Natural killer cell (primary cell): ENCODE data around the gene TIGAR. TPM values are rescaled to one million over a fixed set of nuclear protein-coding genes. Genes with fewer than 3 reads are reported as not detected.

Experiments
- ATAC-seq, 3 donors: fragments of 150-1000 bp in 2 of 3; fragments of 200-7000 bp in 1 of 3; cut with Tn5 transposase; 1 replicate in 1 of 3; 2 replicates in 2 of 3; pipeline ENCODE4 v1.10.0; 2021; ENCODE audit warnings: mild to moderate bottlenecking in 2 of 3, moderate library complexity in 2 of 3
- DNase-seq, 2 donors: peaks; one replicate each; pipeline versions ENCODE4 v3.0.0 to v3.0.0-alpha.2; 2013 to 2021; ENCODE audit warnings: mixed read lengths in 1 of 2
- H3K27ac ChIP-seq: one replicate; pipeline ENCODE4 v1.5.1; 2013; ENCODE audit warnings: mild to moderate bottlenecking, low read length
- H3K27me3 ChIP-seq: one replicate; pipeline ENCODE4 v1.6.1; 2013; ENCODE audit warnings: low read length; ENCODE audit not compliant: control insufficient read depth, insufficient read depth
- H3K36me3 ChIP-seq: one replicate; pipeline ENCODE4 v1.6.1; 2013; ENCODE audit warnings: low read length; ENCODE audit not compliant: control insufficient read depth, insufficient read depth
- H3K4me1 ChIP-seq: one replicate; pipeline ENCODE4 v1.6.1; 2013; ENCODE audit warnings: low read length; ENCODE audit not compliant: control insufficient read depth, insufficient read depth
- H3K4me3 ChIP-seq: one replicate; pipeline ENCODE4 v1.5.1; 2013; ENCODE audit warnings: low read length
- H3K9me3 ChIP-seq: one replicate; pipeline ENCODE4 v1.6.1; 2013; ENCODE audit warnings: low read length; ENCODE audit not compliant: control insufficient read depth, insufficient read depth
- H3K27ac Mint-ChIP-seq, 2 donors: one replicate each; pipeline ENCODE4 v1.8.0; 2022; ENCODE audit warnings: mild to moderate bottlenecking in 2 of 2, mixed read lengths in 2 of 2, moderate library complexity in 1 of 2
- H3K27me3 Mint-ChIP-seq, 2 donors: one replicate each; pipeline ENCODE4 v1.8.0; 2022; ENCODE audit warnings: low read depth in 2 of 2, mixed read lengths in 2 of 2
- H3K36me3 Mint-ChIP-seq: one replicate; pipeline ENCODE4 v1.8.0; 2022; ENCODE audit warnings: mixed read lengths
- H3K4me1 Mint-ChIP-seq, 2 donors: one replicate each; pipeline ENCODE4 v1.8.0; 2022; ENCODE audit warnings: mixed read lengths in 2 of 2
- H3K4me3 Mint-ChIP-seq: one replicate; pipeline ENCODE4 v1.8.0; 2022; ENCODE audit warnings: mild to moderate bottlenecking, moderate library complexity, mixed read lengths
- H3K9me3 Mint-ChIP-seq, 2 donors: one replicate each; pipeline ENCODE4 v1.8.0; 2022; ENCODE audit warnings: mixed read lengths in 2 of 2
- CTCF ChIP-seq: fragments of 200-600 bp; IDR thresholded peaks from one replicate; pipeline ENCODE4 v1.8.0; 2022; ENCODE audit warnings: antibody characterized with exemption
- WGBS: methylation state at CpG from one replicate; pipeline ENCODE4 v1.1.7; 2013; ENCODE audit warnings: missing lambda C conversion rate; ENCODE audit not compliant: insufficient coverage; 5-methylcytosine and 5-hydroxymethylcytosine counted together
- intact Hi-C: fragments of 100-400 bp; cut with micrococcal nuclease; formaldehyde crosslinking; loops from one replicate; pipeline ENCODE4 v1.14.2; 2022
- total RNA-seq, 4 donors: library from RNA; stranded (reverse); fragments of 120-200 nt in 1 of 4; gene quantifications; one replicate each; pipeline versions ENCODE4 v1.2.3 to v1.2.4, GENCODE V29; 2013 to 2022

The TIGAR gene
- total RNA-seq, 3 donors from 2014 or later (not counting 1 experiment from before 2014, with no cell fraction given), result 6.1 to 7.4 (median 7.3) TPM

DNA sequence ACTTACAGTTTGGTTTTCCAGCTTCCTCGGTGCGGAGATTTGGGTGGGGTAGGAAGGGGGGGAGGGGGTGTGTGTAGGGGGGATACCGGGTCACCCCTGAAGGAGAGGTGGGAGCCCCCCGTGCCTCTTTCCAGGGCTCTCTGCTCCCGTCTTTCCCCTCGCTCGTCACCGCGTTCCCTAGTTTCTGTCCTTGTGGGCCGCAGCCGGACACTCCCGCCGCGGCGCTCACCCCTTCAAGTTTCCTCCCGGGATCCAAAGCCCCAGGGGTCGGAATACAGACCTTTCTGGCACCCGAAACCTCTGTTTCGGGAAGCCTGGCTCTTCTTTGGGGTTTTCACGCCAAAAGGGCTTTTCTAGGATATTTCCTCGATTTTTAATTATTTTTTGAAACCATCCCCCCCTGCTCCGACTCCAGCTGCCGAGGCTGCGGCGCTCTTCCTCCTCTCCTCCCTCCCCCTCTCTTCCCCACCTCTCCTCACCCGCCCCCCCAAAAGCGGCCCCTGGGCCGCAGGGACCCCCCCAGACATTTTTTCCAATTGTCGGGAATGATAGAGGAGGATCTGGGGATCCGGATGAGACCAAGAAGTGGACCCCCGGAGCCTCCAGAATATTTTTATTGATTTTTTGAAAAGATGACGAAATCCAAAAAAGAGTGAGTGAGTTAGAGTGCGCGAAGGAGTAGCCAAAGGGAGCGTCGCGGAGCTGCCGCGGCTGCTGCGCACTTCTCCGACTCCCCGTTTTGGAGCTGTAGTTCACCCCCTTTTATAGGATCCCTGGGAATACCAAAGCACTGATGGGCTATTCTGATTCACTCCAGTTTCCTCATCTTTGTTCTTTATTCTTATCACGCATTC is 45.8 kb upstream of the TIGAR start:
- Mint-ChIP-seq H3K9me3 (no peaks in the 10 kb centered on the region), H3K4me1 (peaks cover 51 to 59% of the 10 kb centered on the region in 2 donors), H3K27me3 (no peaks in the 10 kb centered on the region), H3K4me3 (peak overlapping the region; percentile 92), H3K36me3 (peaks cover 8% of the 10 kb centered on the region), H3K27ac (peak overlapping the region; percentile 92 to 98)
- TF ChIP-seq CTCF, result no peak
- 4% methylated on average over 38 of the region's 43 CpGs for WGBS
- intact Hi-C loops, result no loop called here
- peak in 1 of 2 donors; percentile 57 for DNase-seq
- ATAC-seq, result no peak
- no peaks in the 10 kb centered on the region for H3K9me3 ChIP-seq
- H3K36me3 ChIP-seq, result peaks cover 41% of the 10 kb centered on the region
- H3K27me3 ChIP-seq, result no peaks in the 10 kb centered on the region
- peaks cover 65% of the 10 kb centered on the region for H3K4me1 ChIP-seq
- peak overlapping the region; percentile 87 for H3K4me3 ChIP-seq
- peak overlapping the region; percentile 93 for H3K27ac ChIP-seq

DNA sequence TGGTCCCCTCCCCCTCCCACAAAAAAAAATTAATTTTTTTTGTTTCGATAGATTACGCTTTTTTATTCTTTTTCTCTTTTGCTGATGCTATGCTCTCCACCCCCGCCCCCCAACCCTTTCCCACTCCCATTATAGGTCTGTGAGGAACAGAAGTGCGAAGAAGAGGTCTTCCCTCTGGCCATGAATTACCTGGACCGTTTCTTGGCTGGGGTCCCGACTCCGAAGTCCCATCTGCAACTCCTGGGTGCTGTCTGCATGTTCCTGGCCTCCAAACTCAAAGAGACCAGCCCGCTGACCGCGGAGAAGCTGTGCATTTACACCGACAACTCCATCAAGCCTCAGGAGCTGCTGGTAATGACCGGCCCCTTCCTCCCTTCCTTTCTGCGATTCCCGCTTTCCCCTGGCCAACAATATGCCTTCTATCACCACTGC is 45.1 kb upstream of the TIGAR start:
- no peak for TF ChIP-seq CTCF
- no peaks in the 10 kb centered on the region for H3K27me3 ChIP-seq
- DNase-seq (peak in 1 of 2 donors; percentile 25), ATAC-seq (no peak)
- peaks cover 66% of the 10 kb centered on the region for H3K4me1 ChIP-seq
- peak overlapping the region; percentile 87 for H3K4me3 ChIP-seq
- no peaks in the 10 kb centered on the region for H3K9me3 Mint-ChIP-seq
- peaks cover 8% of the 10 kb centered on the region for H3K36me3 Mint-ChIP-seq
- H3K27ac Mint-ChIP-seq, result peak overlapping the region; percentile 92 to 98
- H3K4me1 Mint-ChIP-seq, result peaks cover 57 to 62% of the 10 kb centered on the region in 2 donors
- H3K27ac ChIP-seq, result no peak overlapping the region
- peak overlapping the region; percentile 92 for H3K4me3 Mint-ChIP-seq
- peaks cover 47% of the 10 kb centered on the region for H3K36me3 ChIP-seq
- no peaks in the 10 kb centered on the region for H3K27me3 Mint-ChIP-seq
- H3K9me3 ChIP-seq, result no peaks in the 10 kb centered on the region
- WGBS, result 78% methylated on average over 14 of the region's 14 CpGs
- intact Hi-C loops, result loop anchor here (2.0 kb wide), 2 partner anchors 45 to 975 kb away; partner anchors contain the start of gene TIGAR

GRCh38 chr12:4276524-4277204 is 44.3 kb upstream of the TIGAR start:
- peaks cover 8% of the 10 kb centered on the region for H3K36me3 Mint-ChIP-seq
- ATAC-seq, result peak; percentile 27 to 50 (median 27)
- no peak overlapping the region for H3K4me3 ChIP-seq

More at GRCh38 chr12:4276524-4277204, 44.3 kb upstream of the TIGAR start:
- TF ChIP-seq CTCF, result peak; percentile 80
- Histone ChIP-seq H3K27me3 (no peaks in the 10 kb centered on the region), H3K27ac (no peak overlapping the region), H3K36me3 (peaks cover 55% of the 10 kb centered on the region), H3K4me1 (peaks cover 65% of the 10 kb centered on the region), H3K9me3 (no peaks in the 10 kb centered on the region)
- DNase-seq, result peak; percentile 76 to 96
- peak overlapping the region; percentile 92 to 98 for H3K27ac Mint-ChIP-seq
- no peaks in the 10 kb centered on the region for H3K9me3 Mint-ChIP-seq
- WGBS, result 7% methylated on average over 9 of the region's 10 CpGs
- H3K27me3 Mint-ChIP-seq, result no peaks in the 10 kb centered on the region
- intact Hi-C loops, result loop anchor here (1.0 to 2.0 kb wide), 5 partner anchors 44 to 976 kb away; partner anchors contain the start of gene TIGAR
- peaks cover 59 to 61% of the 10 kb centered on the region in 2 donors for H3K4me1 Mint-ChIP-seq
- H3K4me3 Mint-ChIP-seq, result peak overlapping the region; percentile 92
